ENCODE results near the gene CT45A1.
"Not testable (repeated sequence)": the region's sequence is repeated elsewhere in the genome, so short reads cannot be mapped to it uniquely, and the experiment has no call there.

CT45A1 gene

DNA sequence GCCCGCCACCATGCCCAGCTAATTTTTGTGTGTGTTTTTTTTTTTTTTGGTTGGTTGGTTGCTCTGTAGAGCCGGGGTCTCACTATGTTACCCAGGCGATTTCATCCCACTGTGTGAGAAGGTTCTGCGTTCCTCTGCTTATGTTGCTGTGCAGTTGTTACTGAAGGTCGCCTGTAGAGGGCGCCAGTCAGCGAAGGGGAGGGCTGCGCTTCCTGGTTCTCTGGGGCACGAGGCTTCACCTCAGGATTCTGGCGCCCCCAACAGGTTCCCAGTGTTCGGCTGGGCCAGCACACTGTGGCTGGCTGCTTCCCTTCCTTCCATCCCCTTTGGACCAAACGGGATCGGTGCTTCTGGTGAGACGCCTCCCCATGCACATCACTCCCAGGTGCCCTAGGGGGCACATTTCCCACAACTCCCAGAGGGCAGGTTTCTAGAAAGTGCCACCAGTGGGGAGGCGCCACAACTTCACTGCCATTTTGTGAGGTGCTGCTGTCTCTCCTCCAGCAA, at the start of gene CT45A1:
Gene CT45A1, plus strand, starts transcription at position 457 of the 507 bp plus-strand sequence. CDS start 5,302 bp downstream, outside the sequence.
- DNase-seq, result not testable (repeated sequence)

- not testable (repeated sequence) for DNase-seq
Observed at GRCh38 chrX:135672979-135673378, 40.5 kb upstream of the CT45A1 start.

DNA sequence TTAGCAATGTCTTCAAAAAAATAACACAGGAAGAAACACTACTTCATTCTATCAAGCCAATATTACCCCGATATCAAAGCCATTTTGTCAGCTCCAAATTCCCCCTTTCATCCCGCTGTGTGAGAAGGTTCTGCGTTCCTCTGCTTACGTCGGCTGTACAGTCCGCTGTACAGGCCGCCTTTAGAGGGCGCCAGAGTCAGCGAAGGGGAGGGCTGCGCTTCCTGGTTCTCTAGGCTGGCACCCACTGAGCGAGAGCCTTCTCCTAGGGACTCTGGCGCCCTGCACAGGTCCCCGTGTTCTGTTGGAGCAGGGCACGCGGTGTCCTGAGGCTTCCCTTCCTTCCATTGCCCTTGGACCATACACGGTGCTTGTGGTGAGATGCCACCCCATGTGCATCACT, 25.3 kb upstream of the CT45A1 start:
- DNase-seq, result no peak

- DNase-seq, result no peak
Observed at GRCh38 chrX:135695471-135695870, 18.0 kb upstream of the CT45A1 start.

- no peak for DNase-seq
Observed at GRCh38 chrX:135697601-135698000, 15.8 kb upstream of the CT45A1 start.

GRCh38 chrX:135698924-135699323, 14.5 kb upstream of the CT45A1 start:
- no peak for DNase-seq

GRCh38 chrX:135707880-135708279, 5.6 kb upstream of the CT45A1 start:
- no peak for DNase-seq

DNA sequence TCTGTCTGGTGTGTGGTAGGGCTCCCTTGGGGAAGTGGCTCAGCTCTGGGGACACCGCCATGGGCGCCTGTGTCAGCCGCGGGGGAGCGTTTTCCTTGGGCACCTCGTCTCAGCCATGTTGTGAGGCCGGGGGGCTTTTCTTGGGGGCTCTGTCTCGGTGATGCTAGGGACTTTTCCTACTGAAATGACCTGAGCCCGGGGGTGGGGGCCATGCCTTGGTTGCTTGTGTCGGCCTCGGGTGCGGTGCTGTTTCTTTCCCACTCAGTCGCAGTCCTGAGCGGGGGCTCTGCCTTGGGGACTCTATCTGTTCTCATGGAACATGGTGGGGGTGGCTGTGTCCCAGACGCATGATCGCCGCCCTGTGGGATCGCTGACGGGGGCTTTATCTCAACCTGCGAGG, 356 bp downstream of the CT45A1 start:
- no peak for DNase-seq

- DNase-seq, result not testable (repeated sequence)
Observed at GRCh38 chrX:135734666-135735065, 21.2 kb downstream of the CT45A1 start.

GRCh38 chrX:135737366-135738071, 24.1 kb downstream of the CT45A1 start:
- DNase-seq, result no peak

- no peak for DNase-seq
Observed at GRCh38 chrX:135740681-135741149, 27.3 kb downstream of the CT45A1 start.

DNA sequence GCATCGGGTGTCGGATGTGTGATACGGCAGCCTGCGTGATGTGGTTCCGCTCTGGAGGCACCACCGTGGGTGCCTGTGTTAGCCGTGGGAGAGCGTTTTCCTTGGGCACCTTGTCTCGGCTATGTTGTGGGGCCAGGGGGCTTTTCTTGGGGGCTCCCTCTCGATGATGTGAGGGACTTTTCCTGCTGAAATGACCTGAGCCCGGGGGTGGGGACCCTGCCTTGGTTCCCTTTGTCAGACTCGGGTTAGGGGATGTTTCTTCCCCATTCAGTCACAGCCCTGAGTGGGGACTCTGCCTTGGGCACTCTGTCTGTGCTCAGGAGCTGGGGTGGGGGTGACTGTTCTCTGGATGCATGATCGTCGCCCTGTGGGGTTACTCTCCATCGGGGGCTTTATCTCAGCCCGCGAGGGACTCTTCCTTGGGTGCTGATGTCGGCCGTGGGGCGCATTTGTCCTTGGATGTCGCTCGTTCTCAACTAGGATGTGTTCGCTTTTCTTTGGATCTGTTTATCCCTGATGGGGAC, 27.8 kb downstream of the CT45A1 start:
- no peak for DNase-seq

GRCh38 chrX:135744739-135745138, 31.3 kb downstream of the CT45A1 start:
- not testable (repeated sequence) for DNase-seq

DNA sequence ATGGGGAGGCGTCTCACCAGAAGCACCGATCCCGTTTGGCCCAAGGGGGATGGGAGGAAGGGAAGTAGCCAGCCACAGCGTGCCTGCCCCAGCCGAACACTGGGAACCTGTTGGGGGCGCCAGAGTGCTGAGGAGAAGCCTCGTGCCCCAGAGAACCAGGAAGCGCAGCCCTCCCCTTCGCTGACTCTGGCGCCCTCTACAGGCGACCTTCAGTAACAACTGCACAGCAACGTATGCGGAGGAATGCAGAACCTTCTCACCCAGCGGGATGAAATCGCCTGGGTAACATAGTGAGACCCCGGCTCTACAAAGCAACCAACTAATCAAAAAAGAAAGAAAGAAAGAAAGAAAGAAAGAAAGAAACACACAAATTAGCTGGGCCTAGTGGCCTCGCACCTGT, 54.7 kb downstream of the CT45A1 start, which contains the start of gene CT45A3:
Gene CT45A3, minus strand, starts transcription at position 101 of the 400 bp plus-strand sequence. CDS start 3,747 bp downstream, outside the sequence.
- not testable (repeated sequence) for DNase-seq

All from SW 1271 (cell line).